H1 (cell line): Measurements from ENCODE around the gene C14orf93. TPM values are rescaled to one million over a fixed set of nuclear protein-coding genes. Genes with fewer than 3 reads are reported as not detected.

Source experiments
- MAX ChIP-seq: IDR thresholded peaks from 2 replicates; pipeline ENCODE4 v1.6.1; 2012; ENCODE audit warnings: inconsistent platforms
- RAD21 ChIP-seq, 2 experiments: IDR thresholded peaks in 1 of 2; conservative IDR thresholded peaks in 1 of 2; 2 replicates each; pipeline ENCODE4 v1.6.1; 2011; ENCODE audit warnings: low read depth in 2 of 2, low read length in 2 of 2, improper control_type of control experiment in 1 of 2, inconsistent platforms in 1 of 2, mild to moderate bottlenecking in 1 of 2, moderate library complexity in 1 of 2
- SIN3A ChIP-seq, 2 experiments: IDR thresholded peaks in 1 of 2; conservative IDR thresholded peaks in 1 of 2; 2 replicates each; pipeline ENCODE4 v1.6.1; 2011 to 2012; ENCODE audit warnings: low read length in 2 of 2, improper control_type of control experiment in 1 of 2, low read depth in 1 of 2, mild to moderate bottlenecking in 1 of 2
- TBP ChIP-seq: IDR thresholded peaks from 2 replicates; pipeline ENCODE4 v1.6.1; 2011; ENCODE audit warnings: low read depth, low read length, improper control_type of control experiment
- polyA plus RNA-seq, 7 experiments: library from polyadenylated mRNA; depleted of rRNA in 3 of 7; stranded (reverse) in 5 of 7; unstranded in 2 of 7; fragments of >200 nt in 5 of 7; fragments of 200-250 nt in 2 of 7; gene quantifications; 1 replicate in 5 of 7; 2 replicates in 1 of 7; 4 replicates in 1 of 7; pipeline versions ENCODE4 v1.2.1 to v1.2.3, GENCODE V29; 2011 to 2013; ENCODE audit warnings: missing spikeins in 2 of 7, mixed read lengths in 2 of 7
- total RNA-seq: library from RNA; stranded (reverse); fragmentation: NEBNext Ultra II Directional; extraction: Animal tissue kit (Norgen Biotek cat#: 25700); gene quantifications from 2 replicates; pipeline ENCODE4 v1.2.1, GENCODE V29; 2021

C14orf93 gene
- total and polyA plus RNA-seq, 2 of the 8 experiments (the other 6 are each of a cell fraction or from before 2014, with no cell fraction given), result 7.8 to 8.2 TPM

- TF ChIP-seq SIN3A (conservative IDR thresholded peaks at IDR 0.05 in 1 of 2, IDR thresholded peaks at IDR 0.05 in 1 of 2; ENCODE audit: low read depth in 1 of 2, low read length in 2 of 2), result peak in 1 of 2 experiments; percentile 70; a peak in 2 of 4 replicates
- TF ChIP-seq RAD21 (IDR thresholded peaks at IDR 0.05 in 1 of 2, conservative IDR thresholded peaks at IDR 0.05 in 1 of 2; ENCODE audit: low read depth in 2 of 2, low read length in 2 of 2), result peak; percentile 79 to 80
- TF ChIP-seq TBP, result peak; percentile 75; the same call in 1 of the 2 replicates
- TF ChIP-seq MAX, result peak; percentile 38; the same call in 1 of the 2 replicates
- TF ChIP-seq, all 59 proteins: peak for 21
Measured at GRCh38 chr14:23057757-23058653, 48.1 kb upstream of the C14orf93 start (continued).
